Stimulated activated CD8-positive, alpha-beta memory T cell treated with anti-CD3 and anti-CD28 coated beads, Interleukin-2, amount 100 ng/mL, for 48 hours (primary cell): ENCODE measurements around the gene GRID1.

Experiments used
- DNase-seq, 2 donors: peaks; one replicate each; pipeline ENCODE4 v3.0.0-alpha.2; 2020; ENCODE audit warnings: low read depth in 2 of 2

GRID1 gene

DNA sequence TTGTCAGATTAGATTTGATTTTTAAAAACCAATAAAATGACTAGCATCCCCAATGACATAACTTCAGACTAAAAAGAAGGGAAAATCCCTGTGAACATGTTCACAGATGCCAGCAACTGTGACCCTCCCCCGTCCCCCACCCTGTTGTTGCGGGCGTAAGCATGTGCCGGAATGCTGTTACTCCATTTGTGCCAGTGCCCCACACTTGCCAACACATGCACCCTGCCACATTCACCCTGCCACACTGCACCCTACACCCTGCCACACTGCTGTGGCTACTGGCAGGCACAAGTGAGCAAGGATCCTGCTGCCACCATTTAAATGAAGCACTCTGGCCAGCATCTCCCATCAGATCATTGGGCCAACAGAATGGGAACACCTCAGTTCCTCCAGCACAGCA, 540.2 kb downstream of the GRID1 start:
- DNase-seq = no peak

DNA sequence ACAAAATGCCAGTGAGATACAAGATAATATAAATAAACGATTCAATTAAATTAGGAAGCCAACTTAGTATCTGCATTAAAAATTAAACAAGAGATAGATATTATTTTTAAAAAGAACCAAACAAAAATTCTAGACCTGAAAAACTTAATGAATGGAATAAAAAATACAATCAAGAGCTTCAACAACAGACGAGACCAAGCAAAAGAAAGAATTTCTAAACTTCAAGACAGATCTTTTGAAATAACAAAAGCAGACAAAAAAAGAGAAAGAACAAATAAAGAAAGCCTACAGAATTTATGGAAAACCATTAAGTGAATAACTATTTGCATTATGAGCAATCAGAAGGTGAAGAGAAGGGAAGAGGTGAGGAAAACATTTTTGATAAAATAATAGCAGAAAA, 555.2 kb downstream of the GRID1 start:
- DNase-seq = no peak

DNA sequence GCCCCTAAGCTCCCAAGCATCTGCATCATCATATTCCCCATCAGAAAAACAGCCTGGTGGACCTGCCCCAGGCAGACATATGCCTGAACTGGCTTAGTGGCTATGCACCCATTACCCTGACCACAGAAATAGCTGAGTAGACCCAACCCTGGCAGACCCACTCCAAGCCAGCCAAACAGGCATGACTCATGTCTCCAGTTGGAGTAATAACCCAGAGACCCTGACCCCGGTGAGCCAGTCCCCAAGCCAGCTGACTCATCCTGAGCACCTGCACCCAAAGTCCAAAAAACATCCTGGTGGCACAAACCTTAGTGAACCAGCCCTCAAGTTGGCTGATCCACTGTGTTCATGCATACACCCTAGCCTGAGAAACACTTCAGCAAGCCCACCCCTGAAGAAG, 555.9 kb downstream of the GRID1 start:
- no peak for DNase-seq

- DNase-seq = no peak
These were observed 571.1 kb downstream of the GRID1 start for GRCh38 chr10:85795460-85795859.

DNA sequence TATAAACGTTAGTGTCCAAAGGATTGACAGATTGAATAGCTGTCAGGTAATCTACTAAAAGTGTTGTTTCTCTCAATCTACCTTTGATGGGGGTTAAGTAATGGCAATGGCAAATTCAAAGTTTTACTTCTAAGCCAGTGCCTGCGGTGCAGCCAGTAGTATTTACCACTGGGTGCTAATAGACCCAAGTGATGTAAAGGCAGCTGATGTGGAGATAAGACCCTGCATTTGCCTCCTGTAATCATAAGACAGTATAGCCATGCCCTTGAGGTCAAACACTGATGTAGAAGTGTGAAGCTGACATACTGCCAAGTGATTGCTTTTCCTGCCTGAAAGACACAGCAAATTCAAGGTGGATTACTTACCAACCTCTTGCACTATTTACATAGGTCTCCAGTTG, 572.0 kb downstream of the GRID1 start:
- DNase-seq = no peak

DNA sequence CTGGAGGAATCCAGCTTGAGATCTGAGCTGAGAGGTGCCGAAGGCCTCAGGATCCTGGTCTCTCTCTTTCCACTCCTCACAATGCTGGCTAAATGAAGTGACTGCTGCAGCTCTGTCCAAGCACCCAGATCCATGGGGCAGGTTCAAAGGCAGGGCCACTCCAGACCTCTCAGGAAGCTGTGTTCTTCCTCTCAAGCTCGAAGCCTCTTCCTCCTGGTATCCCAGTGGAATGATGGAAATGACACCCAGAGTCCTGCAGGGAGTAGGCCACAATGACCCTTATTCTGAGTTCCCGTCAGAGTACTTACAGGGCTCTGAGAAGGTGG, 574.1 kb downstream of the GRID1 start:
- DNase-seq = no peak

DNA sequence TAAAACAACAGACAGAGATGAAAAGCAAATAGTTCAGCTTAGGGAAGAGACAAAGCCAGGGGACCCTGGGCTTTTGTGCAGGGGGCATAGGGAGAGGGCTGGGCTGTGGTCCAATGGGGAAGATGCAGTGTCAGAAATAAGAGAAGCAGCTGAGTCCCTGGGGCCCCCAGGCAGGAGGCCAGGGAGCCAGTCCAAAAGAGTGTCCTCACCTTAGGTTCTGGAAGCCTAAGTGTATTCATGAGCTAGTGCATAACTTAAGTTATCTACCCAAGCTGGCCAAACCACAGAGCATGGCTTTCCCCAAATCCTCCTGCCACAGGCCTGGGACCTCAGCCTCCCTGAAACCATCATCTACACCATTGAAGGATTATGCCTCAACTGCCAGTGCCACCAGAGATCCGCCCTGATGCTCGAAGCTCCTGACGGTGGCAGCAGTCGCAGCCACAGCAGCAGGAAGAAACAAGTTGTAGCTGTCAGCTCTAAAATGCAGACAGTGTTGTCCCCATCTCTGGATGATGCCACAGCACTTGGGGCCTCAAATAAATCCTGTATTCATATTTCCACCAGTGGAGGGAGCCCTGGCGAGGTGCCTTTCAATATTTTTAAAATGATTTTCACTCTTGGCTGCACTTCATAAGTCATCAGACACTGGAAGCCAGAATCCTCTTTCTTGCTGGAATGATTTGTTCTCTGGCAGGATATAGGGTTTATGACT, 574.6 kb downstream of the GRID1 start:
- DNase-seq = no peak

DNA sequence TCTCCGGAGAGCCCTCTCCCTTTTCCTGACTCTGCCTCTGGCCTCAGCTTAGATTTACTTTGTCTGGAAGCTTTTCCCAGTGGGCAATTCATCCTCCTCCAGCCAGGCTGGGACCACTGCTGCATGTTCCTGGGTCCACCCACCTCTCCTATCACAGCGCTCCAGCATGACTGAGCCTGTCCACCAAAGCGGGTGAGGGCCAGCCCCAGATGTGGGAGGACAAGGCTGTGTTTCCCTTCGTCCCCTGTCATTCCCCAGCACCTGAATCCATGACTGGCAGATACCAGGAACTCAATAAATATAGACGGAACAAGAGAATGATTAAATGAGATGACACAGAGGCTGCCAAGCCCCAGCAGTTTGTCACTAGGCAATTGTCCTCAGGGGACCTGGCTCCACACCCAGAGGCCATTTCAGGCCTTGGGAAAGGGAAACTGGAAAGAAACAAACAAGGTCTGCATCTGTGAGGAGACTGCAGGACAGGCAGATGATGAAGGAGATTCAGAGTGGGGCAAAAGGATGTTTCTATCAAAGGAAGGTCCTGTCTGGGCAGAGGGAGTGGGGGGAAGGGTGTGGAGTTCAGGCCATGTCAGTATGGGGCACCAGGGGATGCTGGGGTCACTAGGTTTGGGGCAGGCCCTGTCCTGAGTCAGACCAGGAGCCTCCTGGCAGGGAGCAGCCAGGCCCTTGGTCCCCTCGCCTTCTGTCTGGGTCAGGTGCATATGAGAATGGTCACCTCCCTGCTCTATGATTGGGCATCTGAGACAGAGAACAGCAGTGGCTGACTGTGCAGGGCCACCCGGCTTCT, 576.4 kb downstream of the GRID1 start:
- no peak for DNase-seq

- DNase-seq = no peak
These were observed 577.5 kb downstream of the GRID1 start for GRCh38 chr10:85789125-85789524.

- DNase-seq = no peak
These were observed 578.0 kb downstream of the GRID1 start for GRCh38 chr10:85788570-85788969.

GRCh38 chr10:85787881-85788280, 578.7 kb downstream of the GRID1 start:
- no peak for DNase-seq

DNA sequence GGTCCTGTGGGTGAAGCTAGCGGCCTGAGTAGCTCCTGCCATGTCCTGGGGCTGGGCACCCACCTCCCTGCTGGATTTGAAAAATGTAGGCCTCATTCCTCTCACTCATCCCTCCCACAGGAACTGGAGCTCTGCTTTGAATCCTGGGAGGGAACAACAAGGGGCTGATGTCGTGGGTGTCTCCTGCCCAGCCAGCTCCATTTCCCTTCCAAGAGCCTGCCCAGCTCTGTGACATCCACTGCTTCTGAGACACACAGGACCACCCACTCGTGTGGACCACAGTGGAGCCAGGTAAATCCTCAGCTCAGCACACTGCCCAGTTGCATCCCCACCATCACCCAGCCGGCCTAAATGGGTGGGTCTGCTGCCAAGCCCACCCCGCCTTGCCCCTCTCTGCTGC, 579.2 kb downstream of the GRID1 start:
- DNase-seq = no peak

- no peak for DNase-seq
These were observed 580.1 kb downstream of the GRID1 start for GRCh38 chr10:85786401-85786899.

DNA sequence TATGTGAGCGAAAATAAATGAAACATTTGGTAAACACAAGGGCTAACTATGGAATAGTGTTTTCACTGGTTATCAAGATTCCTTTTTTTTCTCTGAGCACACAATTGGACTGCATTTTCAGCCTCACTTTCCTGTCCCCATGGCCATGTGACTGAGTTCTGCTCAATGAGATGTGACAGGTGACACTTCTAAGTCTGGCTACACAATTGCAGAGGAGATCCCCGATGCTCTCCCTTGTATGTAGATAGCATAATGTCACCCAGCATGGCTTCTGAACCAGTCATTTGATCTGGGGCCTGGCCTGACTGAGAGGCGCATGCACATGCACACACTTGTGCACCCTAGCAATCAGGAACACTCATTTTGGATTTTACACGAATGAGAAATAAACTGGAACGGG, 581.8 kb downstream of the GRID1 start:
- no peak for DNase-seq

- no peak for DNase-seq
These were observed 585.2 kb downstream of the GRID1 start for GRCh38 chr10:85781404-85781803.

DNA sequence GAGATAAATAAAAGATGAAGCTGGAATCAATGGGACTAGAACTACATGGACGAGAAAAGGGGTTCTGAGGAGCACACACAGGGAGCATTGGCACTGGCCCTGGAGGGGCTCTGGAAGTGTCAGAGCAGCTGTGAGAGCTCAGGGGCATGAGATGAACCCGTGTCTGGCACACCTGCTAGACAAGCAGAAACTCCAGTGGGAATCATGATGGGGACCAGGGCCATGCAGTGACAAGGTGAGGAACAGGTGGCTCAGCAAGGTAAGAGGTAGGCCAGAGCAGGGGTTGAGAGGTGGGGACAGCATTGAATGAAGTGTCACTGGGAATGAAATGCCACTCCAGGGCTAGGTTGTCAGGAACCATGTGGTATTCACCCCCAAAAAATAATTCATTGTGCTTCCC, 588.5 kb downstream of the GRID1 start:
- no peak for DNase-seq

GRCh38 chr10:85767891-85768290, 598.7 kb downstream of the GRID1 start:
- DNase-seq = no peak

- no peak for DNase-seq
These were observed 602.5 kb downstream of the GRID1 start for GRCh38 chr10:85764108-85764507.

- DNase-seq = no peak
These were observed 604.6 kb downstream of the GRID1 start for GRCh38 chr10:85761906-85762445.

- no peak for DNase-seq
These were observed 624.8 kb downstream of the GRID1 start for GRCh38 chr10:85741626-85742300.

GRCh38 chr10:85735997-85736396, 630.6 kb downstream of the GRID1 start:
- no peak for DNase-seq

DNA sequence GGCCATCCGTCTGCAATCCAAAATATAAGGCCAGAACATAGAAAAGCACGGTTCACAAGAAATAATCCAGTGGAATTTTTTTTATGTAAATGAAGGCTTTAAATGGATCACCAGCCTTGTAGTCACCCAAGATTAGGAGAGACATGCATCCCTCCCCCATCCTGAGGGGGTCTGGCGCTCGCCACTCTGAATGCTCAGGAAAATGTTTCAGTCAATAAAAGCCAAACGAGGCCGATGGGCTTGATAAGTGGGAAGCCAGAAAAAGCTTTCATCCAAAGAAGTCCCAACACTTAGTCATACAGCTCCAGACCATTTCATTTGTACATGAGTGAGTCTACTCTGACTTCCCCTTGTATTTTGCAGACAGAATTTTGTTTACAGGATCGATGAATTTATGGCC, 631.8 kb downstream of the GRID1 start:
- DNase-seq = no peak

DNA sequence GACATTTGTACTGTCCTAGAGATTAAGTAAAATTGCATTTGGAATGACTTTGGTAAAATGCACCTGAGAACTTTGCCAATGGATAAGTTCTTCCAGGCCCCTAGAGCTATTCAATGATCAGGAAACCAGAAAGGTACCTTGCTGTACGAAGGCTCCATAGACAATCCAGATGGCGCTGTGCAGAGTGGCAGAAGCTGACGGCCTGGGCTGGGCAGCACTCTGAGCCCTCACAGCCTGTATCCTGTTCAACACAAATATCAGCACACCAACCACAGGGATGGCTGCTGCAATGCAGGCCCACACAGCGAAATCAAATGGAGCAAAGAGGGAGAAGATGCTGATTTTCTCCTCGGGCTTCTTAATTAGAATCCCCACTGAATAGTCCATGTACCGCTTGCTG, 642.4 kb downstream of the GRID1 start:
- no peak for DNase-seq
